GM18517 (cell line): ENCODE data around the gene DYNC1H1.
"Not testable (repeated sequence)": the region's sequence is repeated elsewhere in the genome, so short reads cannot be mapped to it uniquely, and the experiment has no call there.

Experiments
- ATAC-seq: cut with Tn5 transposase; IDR thresholded peaks from one replicate; pipeline ENCODE4 v1.9.1; 2021; ENCODE audit warnings: mild to moderate bottlenecking, moderate library complexity; ENCODE audit not compliant: unreplicated experiment

DYNC1H1 gene

DNA sequence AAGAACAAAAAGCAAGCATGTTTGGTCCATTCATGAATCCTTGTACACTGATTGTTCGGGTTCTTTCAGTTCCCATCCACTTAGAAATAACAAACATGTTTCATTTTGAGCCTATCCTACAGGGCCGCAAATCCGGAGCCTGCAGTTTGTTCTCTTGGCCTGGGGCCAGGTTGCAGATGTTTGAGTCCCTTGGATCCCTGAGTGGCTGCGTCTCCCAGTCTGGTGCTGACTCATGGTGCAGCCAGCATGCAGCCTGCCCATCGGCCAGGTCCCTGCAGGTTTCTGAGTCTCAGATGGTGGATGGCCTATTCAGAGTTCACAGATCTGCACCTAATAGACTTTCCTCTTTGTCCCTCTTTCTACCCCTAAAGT lies 1.9 kb upstream of the DYNC1H1 start:
- no peak for ATAC-seq

DNA sequence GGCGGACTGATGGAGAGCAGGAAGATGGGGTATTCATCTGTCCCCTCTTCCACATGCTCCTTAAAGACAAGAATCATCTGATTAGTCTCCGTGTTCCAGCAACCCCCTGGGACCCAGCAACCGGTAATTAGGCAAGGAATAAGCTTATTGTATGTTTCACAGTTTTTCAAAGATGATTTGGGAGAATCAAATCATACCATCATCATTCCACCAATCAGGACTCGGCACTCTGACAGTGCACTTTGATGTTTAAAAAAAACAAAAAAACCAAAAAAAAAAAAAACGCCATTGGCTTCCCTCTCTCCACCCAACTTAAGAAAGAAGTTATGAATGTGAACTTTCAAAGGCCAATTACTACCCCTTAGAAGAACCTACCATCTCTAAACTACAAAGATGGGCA lies 1.3 kb upstream of the DYNC1H1 start:
- ATAC-seq: no peak

DNA sequence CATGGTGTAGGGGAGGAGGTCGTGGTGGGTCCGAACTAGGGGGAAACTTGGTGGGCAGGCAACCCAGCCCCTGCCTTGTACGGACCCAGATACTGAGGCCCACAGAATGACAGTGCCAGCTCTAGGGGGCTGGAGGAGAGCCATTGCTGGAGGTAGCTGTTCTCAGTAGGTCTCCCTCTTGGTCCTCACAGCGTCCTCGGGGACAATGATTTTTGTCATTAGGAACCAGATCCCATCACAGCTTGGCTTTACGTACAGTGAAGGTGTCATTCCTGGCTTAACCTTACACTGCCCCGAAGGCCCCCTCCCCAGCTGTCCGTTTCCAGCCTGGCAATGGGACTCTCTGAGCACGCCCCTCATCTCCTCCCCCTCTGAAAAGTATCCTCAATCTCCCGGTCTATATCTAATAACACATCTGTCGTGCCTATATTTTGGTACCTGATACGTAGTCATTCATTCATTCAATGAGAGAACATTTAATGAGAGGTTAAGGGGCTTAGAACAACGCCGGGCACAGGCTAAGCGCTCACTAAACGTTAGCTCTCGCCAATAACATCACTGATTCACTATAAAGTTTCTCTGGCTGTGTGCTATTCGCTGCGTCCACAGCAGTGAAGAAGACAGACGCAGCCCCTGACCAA lies 597 bp upstream of the DYNC1H1 start:
- ATAC-seq: peak; percentile 10

DNA sequence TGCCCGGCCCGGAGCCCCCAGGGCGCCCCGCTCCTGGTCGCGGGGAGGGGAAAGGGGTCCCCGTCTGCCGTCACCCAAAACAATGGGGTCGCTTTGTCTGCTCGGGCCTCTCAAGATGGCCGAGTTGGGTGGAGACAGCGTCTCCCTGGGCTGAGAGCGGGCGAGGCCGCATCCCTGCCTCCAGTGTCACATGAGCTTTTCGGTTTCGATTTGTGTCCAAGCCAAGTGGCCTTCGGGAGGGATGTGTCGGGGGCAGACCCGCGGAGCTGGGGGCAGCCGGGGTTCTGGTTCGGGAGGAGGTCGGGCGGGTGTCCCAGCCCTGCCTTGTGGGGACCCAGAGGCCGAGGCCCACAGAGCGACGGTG lies 790 bp downstream of the DYNC1H1 start:
- peak; percentile 22 for ATAC-seq

DNA sequence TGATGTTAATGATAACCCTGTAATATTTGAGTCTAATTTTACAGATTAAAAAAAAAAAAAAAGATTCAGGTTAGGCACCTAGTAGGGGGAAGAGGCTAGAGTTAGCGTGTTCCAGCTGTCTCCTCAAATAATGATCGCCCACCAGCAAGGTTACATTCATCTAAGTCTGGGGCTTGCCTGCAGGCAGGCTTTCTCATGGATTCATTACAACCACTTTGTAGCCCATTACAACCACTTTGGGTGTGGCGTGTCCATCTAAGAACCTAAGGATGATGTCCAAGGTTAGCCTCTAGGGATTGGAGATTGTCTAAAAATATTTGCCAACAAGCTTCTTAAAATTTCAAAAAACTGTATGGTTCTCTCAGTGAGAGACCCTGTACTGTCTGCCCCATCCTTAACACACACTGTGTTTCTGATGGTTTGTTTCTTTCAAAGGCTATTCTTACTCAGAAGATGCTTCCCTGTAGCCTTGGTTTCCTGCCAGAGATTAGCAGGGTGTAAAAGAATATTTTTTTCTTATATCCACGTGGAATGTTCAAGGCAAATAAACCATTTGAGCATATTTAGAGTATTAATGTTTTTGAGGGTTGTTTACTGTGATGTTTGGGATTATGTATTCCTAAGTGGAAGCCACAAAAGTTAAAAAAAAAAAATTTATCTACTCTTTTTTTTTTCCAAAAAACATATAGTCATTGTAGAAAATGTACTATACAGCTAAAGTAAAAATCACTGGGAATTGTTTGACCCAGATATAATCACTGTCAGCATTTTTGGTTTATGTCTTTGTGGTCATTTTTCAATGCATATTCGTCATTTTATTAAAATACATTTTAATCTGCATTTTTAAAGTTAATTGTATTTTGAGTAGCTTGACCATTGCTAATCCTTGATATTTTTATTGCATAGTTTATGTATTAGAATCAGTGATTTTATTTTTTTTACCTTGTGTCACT lies 1.7 kb downstream of the DYNC1H1 start:
- no peak for ATAC-seq

DNA sequence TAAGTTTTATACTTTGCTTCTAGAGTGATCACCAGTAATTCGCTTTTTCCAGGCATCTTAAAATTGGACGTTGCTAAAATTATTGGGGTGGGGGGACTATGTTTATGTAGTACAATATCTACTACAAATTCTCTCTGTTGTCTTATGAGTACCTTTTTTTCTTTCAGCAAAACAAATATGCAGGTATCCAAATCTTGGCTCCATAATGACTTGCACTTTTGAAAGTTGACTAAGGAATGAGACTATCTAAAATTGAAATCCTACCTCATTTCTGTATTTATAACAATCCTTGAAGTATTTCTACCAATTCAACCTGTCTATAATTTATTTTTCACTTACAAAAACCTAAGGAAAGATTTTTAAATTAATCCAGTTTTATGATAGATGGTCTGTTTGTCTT lies 2.4 kb downstream of the DYNC1H1 start:
- ATAC-seq: no peak

DNA sequence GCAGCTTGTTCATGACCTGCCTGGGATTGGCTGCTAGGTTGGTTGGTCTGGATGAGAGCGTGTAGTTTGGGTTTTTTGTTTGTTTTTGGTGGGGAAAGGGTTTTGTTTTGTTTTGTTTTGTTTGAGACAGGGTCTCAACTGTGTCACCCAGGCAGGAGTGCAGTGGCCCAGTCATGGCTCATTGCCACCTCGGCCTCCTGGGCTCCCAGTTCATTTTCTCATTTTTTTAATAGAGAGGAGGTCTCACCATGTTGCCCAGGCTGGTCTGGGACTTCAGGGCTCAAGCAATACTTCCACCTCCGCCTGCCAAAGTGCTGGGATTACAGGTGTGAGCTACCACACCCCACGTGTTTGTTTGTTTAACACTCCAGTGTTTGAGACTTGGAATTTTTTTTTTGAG lies 3.8 kb downstream of the DYNC1H1 start:
- no peak for ATAC-seq

DNA sequence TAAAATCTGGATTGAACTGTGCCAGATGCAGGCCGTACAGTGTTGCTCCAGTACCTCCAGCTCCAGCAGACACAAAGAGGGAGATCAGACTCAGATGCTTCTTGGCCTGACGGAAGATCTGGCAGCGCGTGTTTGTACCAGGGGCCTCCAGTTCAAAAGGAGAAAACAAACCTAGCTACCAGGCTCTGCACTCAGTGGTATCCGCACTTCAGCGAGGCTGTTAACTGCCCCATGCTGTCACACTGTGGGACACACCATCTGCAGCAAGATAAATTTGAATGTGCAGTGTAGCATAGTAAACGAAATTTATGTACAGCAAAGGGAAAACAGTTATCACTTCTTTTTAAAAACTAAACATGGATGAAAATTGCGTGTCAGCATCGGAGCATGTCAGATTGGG lies 5.1 kb downstream of the DYNC1H1 start:
- ATAC-seq: no peak

DNA sequence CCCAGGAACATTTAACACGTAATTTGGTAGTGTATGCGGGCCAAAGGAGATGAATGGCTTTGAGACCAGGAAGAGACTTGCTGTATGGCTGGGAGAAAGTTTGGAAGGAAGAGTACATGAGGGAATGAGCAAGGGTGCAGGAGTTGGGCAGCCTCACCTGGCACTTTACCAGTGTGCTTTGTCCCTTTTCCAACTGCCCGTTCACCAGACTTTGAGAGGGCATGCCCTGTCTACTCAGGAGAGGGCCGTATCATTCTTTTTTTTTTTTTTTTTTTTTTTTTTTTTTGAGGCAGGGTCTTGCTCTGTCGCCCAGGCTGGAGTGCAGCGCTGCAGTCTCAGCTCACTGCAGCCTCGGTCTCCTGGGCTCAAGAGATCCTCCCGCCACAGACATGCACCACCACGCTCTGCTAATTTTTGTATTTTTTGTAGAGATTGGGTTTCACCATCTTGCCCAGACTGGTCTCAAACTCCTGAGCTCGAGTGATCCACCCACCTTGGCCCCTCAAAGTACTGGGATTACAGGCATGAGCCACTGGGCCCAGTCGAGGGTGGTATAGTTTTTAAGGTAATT lies 6.5 kb downstream of the DYNC1H1 start:
- ATAC-seq: no peak

DNA sequence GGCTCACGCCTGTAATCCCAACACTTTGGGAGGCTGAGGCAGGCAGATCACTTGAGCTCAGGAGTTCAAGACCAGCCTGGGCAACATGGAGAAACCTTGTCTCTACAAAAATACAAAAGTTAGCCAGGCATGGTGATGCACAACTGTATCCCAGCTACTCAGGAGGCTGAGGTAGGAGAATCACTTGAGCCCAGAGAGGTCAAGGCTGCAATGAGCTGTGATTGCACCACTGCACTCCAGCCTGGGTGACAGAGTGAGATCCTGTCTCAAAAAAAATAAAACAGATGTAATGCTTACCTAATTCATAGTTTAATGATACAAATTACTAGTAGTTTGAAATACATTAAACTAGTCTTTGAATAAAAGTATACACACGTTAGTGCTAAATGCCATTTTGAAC lies 7.1 kb downstream of the DYNC1H1 start:
- not testable (repeated sequence) for ATAC-seq

DNA sequence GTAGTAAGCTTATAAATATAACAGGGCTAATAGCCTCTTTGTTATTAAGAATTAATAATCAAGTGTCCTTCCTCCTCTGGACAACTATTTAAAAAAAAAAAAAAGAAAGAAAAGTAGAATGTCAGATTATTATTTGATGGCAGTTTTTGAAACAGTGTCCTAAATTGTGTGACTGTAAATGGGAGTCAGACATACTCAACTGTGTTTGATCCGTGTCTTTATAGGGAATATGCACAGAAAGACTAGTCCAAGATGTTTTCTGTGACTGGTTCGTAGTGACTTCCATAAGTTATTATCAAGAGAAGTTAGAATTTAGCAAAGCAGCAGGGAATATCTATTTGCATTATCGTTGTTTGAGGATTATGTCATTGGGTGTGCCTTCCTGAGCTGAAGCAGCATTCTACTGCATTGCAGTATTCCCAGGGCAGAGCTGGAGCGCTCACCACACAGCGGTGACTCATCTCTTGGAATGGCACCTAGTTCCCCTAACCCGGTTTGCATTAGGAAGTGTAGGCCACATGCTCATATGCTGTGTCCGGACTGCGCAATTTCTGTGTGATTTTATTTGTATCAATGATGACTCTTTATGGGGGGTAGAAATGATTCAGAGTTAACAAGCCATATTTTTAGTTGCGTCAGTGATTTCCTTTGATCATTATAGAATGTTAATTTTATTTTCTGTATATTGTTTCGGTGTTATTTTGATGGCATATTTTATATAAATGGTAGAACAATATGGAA lies 7.9 kb downstream of the DYNC1H1 start:
- ATAC-seq: no peak

DNA sequence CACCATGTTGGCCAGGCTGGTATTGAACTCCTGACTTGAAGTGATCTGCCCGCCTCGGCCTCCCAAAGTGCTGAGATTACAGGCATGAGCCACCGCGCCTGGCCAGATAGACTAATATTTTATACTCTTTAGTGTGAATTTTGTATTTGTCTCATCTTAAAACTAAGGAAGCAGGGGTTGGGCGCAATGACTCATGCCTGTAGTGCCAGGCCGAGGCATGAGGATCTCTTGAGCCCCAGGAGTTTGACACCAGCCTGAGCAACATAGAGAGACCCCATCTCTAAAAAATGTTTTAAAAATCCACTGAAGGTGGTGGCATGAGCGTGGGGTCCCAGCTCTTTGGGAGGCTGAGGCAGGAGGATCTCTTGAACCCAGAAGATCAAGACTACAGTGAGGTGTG lies 9.0 kb downstream of the DYNC1H1 start:
- ATAC-seq: no peak

DNA sequence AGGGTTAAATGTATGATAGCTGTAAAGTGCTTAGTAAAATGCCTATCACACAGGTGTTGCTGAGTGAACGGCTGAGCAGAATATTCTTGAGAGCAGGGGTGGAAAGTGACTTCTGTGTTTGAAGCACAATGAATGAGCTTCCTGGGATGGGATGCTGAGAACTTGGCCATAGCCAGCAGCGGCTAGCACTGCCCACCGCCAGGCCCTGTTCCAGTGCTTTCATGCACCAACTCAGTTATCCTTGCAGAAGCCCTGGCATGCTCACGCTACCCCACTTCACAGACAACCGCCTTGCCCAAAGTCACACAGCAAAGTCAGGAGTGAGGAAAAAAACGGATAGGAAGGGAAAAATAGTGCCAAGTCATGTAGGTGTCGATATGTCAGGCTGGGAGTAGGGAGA lies 10.9 kb downstream of the DYNC1H1 start:
- ATAC-seq: no peak

DNA sequence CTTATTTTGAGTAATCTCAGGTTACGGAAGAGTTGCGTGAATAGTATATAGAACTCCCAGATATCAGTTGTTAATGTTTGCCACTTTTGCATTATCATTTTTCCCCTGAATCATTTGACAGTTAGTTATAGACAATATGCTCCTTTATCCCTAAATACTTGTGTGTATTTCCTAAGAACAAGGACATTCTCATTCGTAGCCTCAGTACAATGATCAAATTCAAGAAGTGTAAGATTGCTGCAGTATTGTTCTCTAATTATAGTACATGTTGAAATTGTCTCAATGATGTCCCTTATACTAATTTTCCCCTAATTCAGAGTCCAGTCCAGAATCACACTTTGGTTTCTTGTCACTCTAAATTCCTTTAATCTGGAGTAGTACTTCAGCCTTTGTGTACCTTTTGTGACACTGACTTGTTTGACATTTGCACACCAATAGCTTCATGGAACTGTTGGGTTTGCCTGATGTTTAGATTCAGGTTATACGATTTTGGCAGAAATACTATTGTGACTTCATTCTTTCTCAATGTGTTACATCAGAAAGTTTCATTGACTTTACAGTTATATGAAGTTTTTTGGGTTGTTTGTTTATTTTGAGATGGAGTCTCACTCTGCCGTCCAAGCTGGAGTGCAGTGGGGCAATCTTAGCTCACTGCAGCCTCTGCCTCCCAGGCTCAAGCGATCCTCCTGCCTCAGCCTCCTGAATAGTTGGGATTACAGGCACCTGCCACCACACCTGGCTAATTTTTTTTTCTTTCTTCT lies 13.1 kb downstream of the DYNC1H1 start:
- no peak for ATAC-seq

DNA sequence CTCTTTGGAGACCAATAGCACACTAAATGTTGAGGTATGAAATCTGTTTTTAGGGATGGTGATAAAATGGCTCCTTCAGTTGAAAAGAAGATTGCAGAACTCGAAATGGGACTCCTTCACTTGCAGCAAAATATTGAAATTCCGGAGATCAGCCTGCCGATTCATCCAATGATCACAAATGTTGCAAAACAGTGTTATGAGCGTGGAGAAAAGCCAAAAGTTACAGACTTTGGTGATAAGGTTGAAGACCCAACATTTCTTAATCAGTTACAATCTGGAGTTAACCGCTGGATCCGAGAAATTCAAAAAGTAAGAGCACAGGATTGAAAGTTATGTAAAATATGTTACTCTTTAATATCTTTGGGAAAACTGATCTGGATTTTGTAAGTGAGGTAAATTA lies 15.3 kb downstream of the DYNC1H1 start:
- ATAC-seq: no peak

DNA sequence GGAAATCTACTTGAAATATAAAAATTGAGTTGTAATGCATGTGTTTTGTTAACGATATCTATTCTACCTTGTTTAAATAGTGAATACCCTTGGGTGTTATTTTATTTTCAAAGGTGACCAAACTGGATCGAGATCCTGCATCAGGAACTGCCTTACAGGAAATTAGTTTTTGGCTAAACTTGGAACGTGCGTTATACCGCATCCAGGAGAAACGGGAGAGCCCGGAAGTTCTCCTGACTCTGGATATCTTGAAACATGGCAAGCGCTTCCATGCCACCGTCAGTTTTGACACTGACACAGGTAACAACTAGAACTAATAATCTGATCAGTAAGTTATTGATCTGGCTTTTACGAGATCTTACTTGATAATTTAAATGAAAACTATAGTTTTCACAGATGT lies 15.9 kb downstream of the DYNC1H1 start:
- no peak for ATAC-seq

DNA sequence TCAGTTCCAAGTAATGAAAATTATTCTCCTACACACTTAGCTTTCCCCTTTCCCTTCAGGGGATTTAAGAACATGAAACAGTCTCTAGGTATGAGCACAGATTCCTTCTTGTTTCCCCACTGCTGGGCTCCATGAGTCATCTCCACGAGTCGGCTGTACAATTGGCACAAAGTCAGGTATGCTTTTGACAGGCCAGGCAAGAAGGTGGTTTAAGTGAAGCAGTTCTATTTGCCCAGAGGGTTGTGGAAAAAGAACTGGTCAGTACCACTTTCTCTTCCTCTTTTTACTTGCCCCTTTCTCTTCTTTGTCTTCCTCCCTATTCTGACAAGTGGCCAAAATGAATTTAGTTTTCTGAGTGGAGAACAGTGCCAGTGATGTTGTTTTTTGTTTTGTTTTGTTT lies 16.3 kb downstream of the DYNC1H1 start:
- peak; percentile 95 for ATAC-seq

DNA sequence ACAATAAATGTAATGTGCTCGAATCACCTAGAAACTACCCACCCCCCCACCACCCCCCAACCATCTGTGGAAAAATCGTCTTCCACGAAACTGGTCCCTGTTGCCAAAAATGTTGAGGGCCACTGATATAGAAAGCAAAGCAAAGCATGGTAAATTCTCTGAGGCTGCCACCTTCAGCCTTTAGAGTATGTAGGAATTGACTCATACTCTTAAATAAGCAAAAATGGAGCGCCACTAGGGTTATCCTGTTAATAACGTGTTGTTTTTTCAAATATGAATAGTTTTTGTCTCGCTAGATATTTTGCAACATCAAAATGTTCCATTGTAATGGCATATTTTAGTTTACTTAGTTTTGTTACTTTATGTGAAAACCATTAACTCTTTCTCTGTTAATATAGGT lies 18.2 kb downstream of the DYNC1H1 start:
- ATAC-seq: no peak

DNA sequence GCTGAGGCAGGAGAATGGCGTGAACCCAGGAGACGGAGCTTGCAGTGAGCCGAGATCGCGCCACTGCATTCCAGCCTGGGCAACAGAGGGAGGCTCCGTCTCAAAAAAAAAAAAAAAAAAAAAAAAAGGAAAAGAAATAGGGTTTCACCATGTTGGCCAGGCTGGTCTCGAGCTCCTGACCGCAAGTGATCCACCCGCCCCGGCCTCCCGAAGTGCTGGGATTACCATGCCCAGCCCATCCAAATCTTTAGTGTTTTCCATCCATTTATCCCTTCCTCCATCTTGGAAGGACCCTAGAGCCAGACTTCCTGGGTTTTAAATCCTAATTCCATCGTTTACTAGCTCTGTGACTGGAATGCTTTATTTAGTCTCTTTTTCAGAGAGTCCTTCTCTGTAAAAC lies 20.5 kb downstream of the DYNC1H1 start:
- ATAC-seq: not testable (repeated sequence)

DNA sequence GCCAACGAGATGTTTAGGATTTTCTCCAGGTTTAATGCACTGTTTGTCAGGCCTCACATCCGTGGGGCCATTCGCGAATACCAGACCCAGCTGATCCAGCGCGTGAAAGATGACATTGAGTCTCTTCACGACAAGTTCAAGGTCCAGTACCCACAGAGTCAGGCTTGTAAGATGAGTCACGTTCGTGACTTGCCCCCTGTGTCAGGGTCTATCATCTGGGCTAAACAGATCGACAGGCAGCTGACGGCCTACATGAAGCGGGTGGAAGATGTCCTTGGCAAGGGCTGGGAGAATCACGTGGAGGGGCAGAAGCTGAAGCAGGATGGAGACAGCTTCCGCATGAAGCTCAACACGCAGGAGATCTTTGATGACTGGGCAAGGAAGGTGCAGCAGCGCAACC lies 21.6 kb downstream of the DYNC1H1 start:
- ATAC-seq: no peak

DNA sequence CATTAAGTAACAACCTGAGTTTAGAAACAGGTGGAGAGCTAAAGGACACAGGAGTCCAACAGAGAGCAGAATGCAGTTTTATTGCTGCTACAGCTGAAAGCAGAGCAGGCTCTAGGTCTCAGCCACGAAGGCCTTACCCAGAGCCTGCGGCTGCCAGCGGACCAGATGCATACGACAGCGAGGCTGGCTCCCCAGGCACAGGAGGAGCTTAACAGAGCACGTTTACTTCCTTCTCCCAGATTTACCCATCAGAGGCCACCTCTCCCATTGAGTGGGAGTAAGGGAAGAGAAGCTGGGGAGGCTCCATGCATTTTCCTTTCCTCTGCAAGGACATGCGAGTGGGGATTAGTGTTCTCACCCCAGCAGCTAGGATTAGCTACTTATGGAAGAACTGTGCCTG lies 22.6 kb downstream of the DYNC1H1 start:
- no peak for ATAC-seq
